GM10847 (cell line): ENCODE results near the gene LRTM2.

ENCODE experiments used
- POLR2A ChIP-seq: IDR thresholded peaks from 2 replicates; pipeline ENCODE4 v1.6.1; 2011; ENCODE audit not compliant: insufficient read length; ENCODE audit errors: extremely low read depth

LRTM2 gene

GRCh38 chr12:1839956-1840951 lies 19.9 kb downstream of the LRTM2 start:
- TF ChIP-seq POLR2A = no peak

- no peak for TF ChIP-seq POLR2A
Measured at GRCh38 chr12:1840981-1841425, 20.6 kb downstream of the LRTM2 start.

GRCh38 chr12:1841586-1842182 lies 21.3 kb downstream of the LRTM2 start:
- no peak for TF ChIP-seq POLR2A

DNA sequence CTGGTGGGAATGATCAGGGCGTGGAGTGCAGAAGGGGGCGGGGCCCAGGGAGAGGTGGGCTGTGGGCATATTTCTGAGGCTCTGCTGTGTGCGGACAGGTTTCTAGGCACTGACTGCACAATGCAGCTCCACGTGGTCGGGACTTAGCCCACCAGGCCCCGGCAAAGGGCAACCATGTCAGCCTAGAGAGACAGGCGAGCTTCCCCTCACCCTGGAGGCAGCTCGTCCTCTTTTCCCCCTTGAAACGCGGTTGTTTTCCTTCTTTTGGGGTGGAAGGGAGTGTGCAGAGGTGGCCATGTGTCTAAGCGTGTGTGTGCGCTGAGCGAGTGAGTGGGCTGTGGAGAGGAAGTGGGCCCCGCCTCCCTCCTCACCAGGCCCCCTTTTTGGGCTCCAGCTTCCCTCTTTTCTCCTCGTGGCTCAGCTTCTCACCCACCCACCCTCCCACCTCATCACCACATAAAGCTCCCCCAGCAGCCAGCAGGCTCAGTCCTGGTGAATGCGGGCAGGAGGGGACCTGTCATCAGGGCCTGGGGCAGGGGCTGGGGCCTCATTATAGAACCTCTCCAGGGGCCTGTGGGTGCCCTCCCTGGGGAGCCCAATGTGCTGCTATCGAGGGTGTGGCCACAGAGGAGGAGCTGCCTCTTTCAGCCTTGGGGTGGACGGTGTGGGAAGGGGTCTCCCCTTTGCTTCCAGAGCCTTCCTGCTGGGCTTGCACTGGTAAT lies 22.0 kb downstream of the LRTM2 start:
- TF ChIP-seq POLR2A = no peak

DNA sequence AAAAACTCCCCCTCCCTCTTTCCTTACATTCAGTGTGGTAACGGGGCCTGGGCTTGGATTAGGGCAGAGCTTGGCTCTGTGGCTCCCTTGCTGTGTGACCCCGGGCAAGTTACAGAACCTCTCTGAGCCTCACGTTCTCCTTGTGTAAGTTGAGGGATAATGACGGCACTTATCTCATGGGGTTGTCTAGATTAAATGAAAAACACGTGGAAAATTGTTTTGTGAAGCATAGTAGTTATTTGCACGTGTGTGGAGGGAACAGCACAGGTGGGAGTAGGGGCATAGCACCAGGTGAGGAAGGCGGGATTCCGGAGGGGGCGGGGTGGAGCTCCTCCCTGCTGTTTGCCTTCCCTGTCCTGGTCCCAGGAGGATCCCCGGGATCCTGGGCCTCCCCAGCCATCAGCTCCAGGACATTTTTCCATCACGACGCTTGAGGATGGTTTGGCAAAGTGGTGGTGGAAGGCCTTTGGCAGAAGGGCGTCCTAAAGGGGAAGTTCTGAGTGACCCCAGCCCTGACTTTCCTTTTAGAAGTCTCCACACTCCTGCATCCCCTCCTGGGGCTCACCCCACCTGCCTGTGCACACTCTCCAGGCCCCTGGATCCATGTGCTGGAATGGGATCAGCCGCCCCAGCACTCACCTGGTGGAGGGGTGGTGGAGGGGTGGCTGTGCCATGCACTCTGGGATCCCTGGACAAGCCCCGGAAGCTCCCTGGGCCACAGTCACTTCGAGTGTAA lies 22.7 kb downstream of the LRTM2 start:
- TF ChIP-seq POLR2A = no peak

GRCh38 chr12:1843641-1844005 lies 23.3 kb downstream of the LRTM2 start:
- TF ChIP-seq POLR2A = no peak

DNA sequence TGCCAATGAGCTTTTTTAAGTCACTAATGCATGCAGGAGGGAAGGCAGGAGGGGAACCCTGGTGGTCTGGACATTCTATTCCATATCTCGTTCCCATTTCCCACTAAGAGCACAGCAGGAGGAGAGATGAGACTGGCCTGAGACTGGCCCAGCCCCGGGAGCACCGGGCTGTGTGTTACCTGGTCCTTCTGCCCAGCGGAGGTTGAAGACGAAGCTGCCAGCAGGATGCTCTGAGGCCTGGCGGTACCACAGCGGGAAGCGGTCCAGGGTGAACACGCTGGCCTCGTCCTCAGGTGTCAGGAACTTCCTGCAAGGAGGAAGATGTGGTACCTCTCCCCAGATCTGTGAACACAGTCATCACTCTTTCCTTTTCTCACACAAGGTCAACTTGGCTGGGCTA lies 23.9 kb downstream of the LRTM2 start:
- no peak for TF ChIP-seq POLR2A

- no peak for TF ChIP-seq POLR2A
Measured at GRCh38 chr12:1844661-1845409, 24.5 kb downstream of the LRTM2 start.

DNA sequence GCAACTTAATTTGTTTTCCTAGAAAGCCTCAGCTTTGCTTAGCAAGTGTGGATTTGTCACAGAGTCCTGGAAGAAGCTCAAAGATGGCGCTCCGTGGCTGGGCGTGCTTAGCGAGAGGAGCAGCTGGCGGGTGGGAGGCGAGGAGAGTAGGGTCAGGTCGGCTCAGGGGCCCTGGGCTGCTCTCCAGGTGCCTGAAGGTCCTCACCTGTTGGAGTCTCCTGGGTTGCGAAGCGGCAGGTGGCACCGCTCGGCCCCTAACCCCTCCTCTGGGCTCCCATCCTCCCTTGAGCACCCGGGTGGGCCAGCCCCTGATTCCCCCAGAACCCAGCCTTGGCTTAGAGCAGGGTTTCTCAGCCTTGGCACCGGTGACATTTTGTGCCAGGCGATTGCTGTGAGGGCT lies 25.1 kb downstream of the LRTM2 start:
- TF ChIP-seq POLR2A = no peak

DNA sequence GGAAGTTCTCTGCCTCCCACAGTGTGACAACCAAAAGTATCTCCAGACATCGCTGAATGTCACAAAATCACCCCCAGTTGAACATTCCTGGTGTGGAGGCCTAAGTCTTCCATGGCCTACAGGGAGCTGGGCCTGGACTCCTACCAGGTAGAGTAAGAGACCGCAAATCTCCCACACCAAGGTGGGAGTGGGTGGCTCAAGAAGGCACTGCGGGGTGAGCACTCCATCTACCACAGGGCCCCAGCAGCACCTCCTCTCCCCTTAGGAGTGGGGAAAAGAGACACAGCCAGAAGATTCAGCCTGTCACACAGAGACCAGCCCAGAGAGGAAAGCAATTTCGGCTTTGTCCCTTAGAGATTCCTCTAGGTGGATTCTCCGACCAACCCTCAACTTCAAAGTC lies 25.5 kb downstream of the LRTM2 start:
- no peak for TF ChIP-seq POLR2A

GRCh38 chr12:1846421-1847405 lies 26.3 kb downstream of the LRTM2 start:
- TF ChIP-seq POLR2A = no peak

- no peak for TF ChIP-seq POLR2A
Measured at GRCh38 chr12:1847411-1847810, 27.0 kb downstream of the LRTM2 start.

DNA sequence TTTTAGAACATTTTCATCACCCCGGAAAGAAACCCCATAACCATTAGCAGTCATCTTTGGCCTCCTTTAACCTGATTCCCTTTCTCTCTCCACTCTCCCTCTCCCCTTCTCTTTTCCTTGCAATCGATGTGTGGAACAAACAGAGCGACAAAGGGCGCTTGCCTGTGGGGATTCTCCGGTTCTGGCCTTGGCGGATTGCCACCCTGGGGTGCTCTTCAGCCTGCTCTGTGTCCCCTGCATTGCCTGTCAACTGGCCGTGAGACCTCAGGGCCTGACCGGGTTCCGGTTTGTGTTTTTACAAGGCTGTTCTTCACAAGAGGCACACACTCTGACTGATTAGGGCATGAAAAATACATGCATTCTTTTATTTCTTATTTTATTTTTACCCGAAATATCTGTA lies 27.8 kb downstream of the LRTM2 start:
- TF ChIP-seq POLR2A = no peak
